ENCODE measurements around the gene MARCHF4. TPM values are rescaled to one million over a fixed set of nuclear protein-coding genes. Genes with fewer than 3 reads are reported as not detected.

MARCHF4 gene
- total and polyA plus RNA-seq, 2 donors (not counting 3 experiments of a cell fraction or from before 2014, with no cell fraction given): 11.7 to 21.5 TPM

DNA sequence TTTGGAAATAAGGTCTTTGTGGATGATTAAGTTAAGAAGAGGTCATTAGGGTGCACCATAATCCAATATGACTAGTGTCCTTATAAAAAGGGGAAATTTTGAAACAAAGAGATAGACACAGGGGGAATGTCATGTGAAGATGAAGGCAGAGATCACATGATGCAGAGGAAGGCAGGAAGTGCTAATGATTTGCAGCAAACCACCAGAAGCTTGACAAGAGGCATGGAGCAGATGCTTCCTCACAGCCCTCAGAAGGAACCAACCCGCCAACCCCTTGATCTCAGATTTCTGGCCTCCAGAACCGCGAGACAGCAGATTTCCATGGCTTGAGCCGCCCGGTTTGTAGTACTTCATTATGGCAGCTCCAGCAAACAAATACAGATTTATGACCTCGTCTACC lies 22.6 kb upstream of the MARCHF4 start:
- no peak for DNase-seq (ENCODE audit: low read depth, low spot score)
- no TSS peak for BruUV-seq (replicated peaks)
- Histone ChIP-seq H3K27me3 (ENCODE audit: control insufficient read depth in 2 of 2, insufficient read depth in 2 of 2, low read length in 2 of 2) (no peaks in the 10 kb centered on the region), H3K36me3 (ENCODE audit: control insufficient read depth in 2 of 2, extremely low read depth in 1 of 2, insufficient read depth in 2 of 2, low read length in 2 of 2) (no peaks in the 10 kb centered on the region), H3K27ac (ENCODE audit: insufficient read depth, low read depth, low read length) (no peak overlapping the region), H3K9me3 (replicated peaks; ENCODE audit: control insufficient read depth, insufficient read depth, low read length) (no peaks in the 10 kb centered on the region), H2AFZ (ENCODE audit: low read depth, low read length) (no peak overlapping the region), H4K20me1 (replicated peaks; ENCODE audit: control insufficient read depth, extremely low read depth, insufficient read depth, low read length) (no peaks in the 10 kb centered on the region), H3K9me1 (replicated peaks; ENCODE audit: control insufficient read depth, extremely low read depth, insufficient read depth, low read length) (no peaks in the 10 kb centered on the region), H3K4me2 (ENCODE audit: insufficient read depth, low read length) (no peak overlapping the region), H3K4me3 (replicated peaks in 1 of 3; ENCODE audit: insufficient read depth in 1 of 3, low read depth in 1 of 3, low read length in 3 of 3) (no peak overlapping the region), H3K9ac (replicated peaks; ENCODE audit: extremely low read depth, insufficient read depth, low read length) (no peak overlapping the region), H3K4me1 (ENCODE audit: control insufficient read depth, extremely low read depth, insufficient read depth, low read length) (peaks cover 6% of the 10 kb centered on the region), H3K79me2 (ENCODE audit: control insufficient read depth, insufficient read depth, low read length) (no peaks in the 10 kb centered on the region)
- intact Hi-C loops (cut with micrococcal nuclease) (no loop called here), dilution Hi-C loops (cut with MboI; ENCODE audit: extremely low pct_ligation_motif_present, low sequenced_read_pairs) (no loop called here)
- ChIA-PET CTCF (no interaction called here), POLR2A (no interaction called here)
- no peak for FAIRE-seq
- TF ChIP-seq EZH2 (IDR thresholded peaks at IDR 0.05; ENCODE audit: borderline replicate concordance, low read depth, low read length, severe bottlenecking): no peak
- TF ChIP-seq, protein P1, sequence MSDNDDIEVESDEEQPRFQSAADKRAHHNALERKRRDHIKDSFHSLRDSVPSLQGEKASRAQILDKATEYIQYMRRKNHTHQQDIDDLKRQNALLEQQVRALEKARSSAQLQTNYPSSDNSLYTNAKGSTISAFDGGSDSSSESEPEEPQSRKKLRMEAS (IDR thresholded peaks at IDR 0.05; ENCODE audit: insufficient read depth, insufficient read length): no peak
- TF ChIP-seq GATA2 (IDR thresholded peaks at IDR 0.05; ENCODE audit: insufficient read depth, insufficient read length, low read depth, low read length): no peak
- TF ChIP-seq, protein P2, sequence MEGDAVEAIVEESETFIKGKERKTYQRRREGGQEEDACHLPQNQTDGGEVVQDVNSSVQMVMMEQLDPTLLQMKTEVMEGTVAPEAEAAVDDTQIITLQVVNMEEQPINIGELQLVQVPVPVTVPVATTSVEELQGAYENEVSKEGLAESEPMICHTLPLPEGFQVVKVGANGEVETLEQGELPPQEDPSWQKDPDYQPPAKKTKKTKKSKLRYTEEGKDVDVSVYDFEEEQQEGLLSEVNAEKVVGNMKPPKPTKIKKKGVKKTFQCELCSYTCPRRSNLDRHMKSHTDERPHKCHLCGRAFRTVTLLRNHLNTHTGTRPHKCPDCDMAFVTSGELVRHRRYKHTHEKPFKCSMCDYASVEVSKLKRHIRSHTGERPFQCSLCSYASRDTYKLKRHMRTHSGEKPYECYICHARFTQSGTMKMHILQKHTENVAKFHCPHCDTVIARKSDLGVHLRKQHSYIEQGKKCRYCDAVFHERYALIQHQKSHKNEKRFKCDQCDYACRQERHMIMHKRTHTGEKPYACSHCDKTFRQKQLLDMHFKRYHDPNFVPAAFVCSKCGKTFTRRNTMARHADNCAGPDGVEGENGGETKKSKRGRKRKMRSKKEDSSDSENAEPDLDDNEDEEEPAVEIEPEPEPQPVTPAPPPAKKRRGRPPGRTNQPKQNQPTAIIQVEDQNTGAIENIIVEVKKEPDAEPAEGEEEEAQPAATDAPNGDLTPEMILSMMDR (IDR thresholded peaks at IDR 0.05; ENCODE audit: extremely low read depth in 1 of 2, insufficient read depth in 1 of 2, low read depth in 1 of 2, low read length in 2 of 2): no peak
- TF ChIP-seq POLR2AphosphoS5 (IDR thresholded peaks at IDR 0.05; ENCODE audit: insufficient read depth, low read depth, low read length): no peak
- no peak for TF ChIP-seq MYC (IDR thresholded peaks at IDR 0.05; ENCODE audit: low read depth, low read length)
- TF ChIP-seq POLR2A (IDR thresholded peaks at IDR 0.05; ENCODE audit: low read depth, low read length): no peak

All from endothelial cell of umbilical vein (primary cell).